Keratinocyte (primary cell): ENCODE data around the gene UBAC2. TPM values are rescaled to one million over a fixed set of nuclear protein-coding genes. Genes with fewer than 3 reads are reported as not detected.

ENCODE experiments used
- DNase-seq: peaks from one replicate; pipeline ENCODE4 v3.0.0-alpha.2; 2011; ENCODE audit warnings: low read depth, missing footprints, low spot score
- FAIRE-seq: peaks from 2 replicates; lab custom pipeline; 2011; peaks lifted over from hg19 to GRCh38; lab: Jason Lieb, UNC
- H2AFZ ChIP-seq: 2 replicates; pipeline ENCODE4 v1.6.0; 2012; ENCODE audit warnings: low read length, control low read depth, inconsistent platforms; ENCODE audit not compliant: control insufficient read depth
- H3K27ac ChIP-seq: 2 replicates; pipeline ENCODE4 v1.5.1; 2011; ENCODE audit warnings: low read length; ENCODE audit not compliant: control insufficient read depth, insufficient read depth
- H3K27me3 ChIP-seq: 3 replicates; pipeline ENCODE4 v1.6.0; 2011; ENCODE audit warnings: low read length; ENCODE audit not compliant: control insufficient read depth, insufficient read depth; ENCODE audit errors: extremely low read depth
- H3K36me3 ChIP-seq, 2 experiments: 2 replicates in 1 of 2; 3 replicates in 1 of 2; pipeline ENCODE4 v1.5.1; 2011; ENCODE audit warnings: low read length in 2 of 2, mild to moderate bottlenecking in 1 of 2; ENCODE audit not compliant: control insufficient read depth in 2 of 2, insufficient read depth in 2 of 2; ENCODE audit errors: extremely low read depth in 1 of 2
- H3K4me1 ChIP-seq: 3 replicates; pipeline ENCODE4 v1.5.1; 2011; ENCODE audit warnings: low read length; ENCODE audit not compliant: control insufficient read depth, insufficient read depth; ENCODE audit errors: extremely low read depth
- H3K4me2 ChIP-seq: 3 replicates; pipeline ENCODE4 v1.6.0; 2011; ENCODE audit warnings: low read depth, low read length; ENCODE audit not compliant: control insufficient read depth, insufficient read depth; ENCODE audit errors: extremely low read depth
- H3K4me3 ChIP-seq, 3 experiments: fragments of 200-600 bp in 1 of 3; sonication (generic) in 1 of 3; 2 replicates in 2 of 3; 3 replicates in 1 of 3; pipeline ENCODE4 v1.5.1; 2011 to 2016; ENCODE audit warnings: low read length in 3 of 3, mild to moderate bottlenecking in 3 of 3, control low read depth in 2 of 3, inconsistent platforms in 1 of 3, low read depth in 1 of 3, mixed read lengths in 1 of 3, mixed run types in 1 of 3, moderate library complexity in 1 of 3; ENCODE audit not compliant: control insufficient read depth in 2 of 3, insufficient read depth in 2 of 3; ENCODE audit errors: extremely low read depth in 1 of 3
- H3K79me2 ChIP-seq: 2 replicates; pipeline ENCODE4 v1.6.0; 2012; ENCODE audit warnings: low read length; ENCODE audit not compliant: control insufficient read depth, insufficient read depth
- H3K9ac ChIP-seq: 3 replicates; pipeline ENCODE4 v1.6.0; 2011; ENCODE audit warnings: low read length; ENCODE audit not compliant: control insufficient read depth, insufficient read depth; ENCODE audit errors: extremely low read depth
- H3K9me1 ChIP-seq: 3 replicates; pipeline ENCODE4 v1.6.0; 2011; ENCODE audit warnings: low read length; ENCODE audit not compliant: control insufficient read depth, insufficient read depth; ENCODE audit errors: extremely low read depth
- H3K9me3 ChIP-seq: 2 replicates; pipeline ENCODE4 v1.5.1; 2012; ENCODE audit warnings: low read depth, low read length; ENCODE audit not compliant: control insufficient read depth
- H4K20me1 ChIP-seq: 3 replicates; pipeline ENCODE4 v1.6.0; 2011; ENCODE audit warnings: low read length; ENCODE audit not compliant: control insufficient read depth, insufficient read depth; ENCODE audit errors: extremely low read depth
- EZH2 ChIP-seq: IDR thresholded peaks from one replicate; pipeline ENCODE4 v1.6.1; 2012; ENCODE audit warnings: inconsistent platforms, mild to moderate bottlenecking, low read length, moderate library complexity
- dilution Hi-C: fragments of 300-500 bp; cut with MboI; formaldehyde crosslinking; loops from one replicate; pipeline ENCODE4 v1.7.0; 2020; ENCODE audit warnings: low sequenced_read_pairs; ENCODE audit not compliant: extremely low pct_ligation_motif_present
- polyA plus RNA-seq, 5 experiments: library from polyadenylated mRNA; depleted of rRNA in 3 of 5; stranded (reverse) in 3 of 5; stranded (forward) in 1 of 5; unstranded in 1 of 5; fragments of >200 nt; gene quantifications; 1 replicate in 1 of 5; 2 replicates in 3 of 5; 3 replicates in 1 of 5; pipeline versions ENCODE4 v1.2.1 to v1.2.3, GENCODE V29; 2011 to 2012; ENCODE audit warnings: missing spikeins in 2 of 5, low read depth in 1 of 5, low replicate concordance in 1 of 5
- TF ChIP-seq, protein P1 (sequence below), 3 experiments: IDR thresholded peaks in 1 of 3; conservative IDR thresholded peaks in 1 of 3; optimal IDR thresholded peaks in 1 of 3; 2 replicates in 2 of 3; 3 replicates in 1 of 3; pipeline versions ENCODE3 to v1.5.1; 2011; ENCODE audit warnings: low read length in 3 of 3, mild to moderate bottlenecking in 3 of 3, moderate library complexity in 2 of 3, control low read depth in 1 of 3, inconsistent platforms in 1 of 3; ENCODE audit not compliant: insufficient read depth in 2 of 3; ENCODE audit errors: extremely low read depth in 1 of 3

Gene UBAC2
- polyA plus RNA-seq, 1 donor (not counting 4 experiments of a cell fraction or from before 2014, with no cell fraction given) = 104 TPM

- no peak overlapping the region for H3K4me2 ChIP-seq
- no peak overlapping the region for H3K9ac ChIP-seq
- peaks cover 6 to 7% of the 10 kb centered on the region in 2 experiments for H3K36me3 ChIP-seq
- peaks cover 3% of the 10 kb centered on the region for H4K20me1 ChIP-seq
- H3K9me3 ChIP-seq = no peaks in the 10 kb centered on the region
- H3K4me3 ChIP-seq = no peak overlapping the region
- H3K9me1 ChIP-seq = no peaks in the 10 kb centered on the region
- no peaks in the 10 kb centered on the region for H3K79me2 ChIP-seq
- FAIRE-seq = no peak
- no peaks in the 10 kb centered on the region for H3K4me1 ChIP-seq
- TF ChIP-seq, protein P1, sequence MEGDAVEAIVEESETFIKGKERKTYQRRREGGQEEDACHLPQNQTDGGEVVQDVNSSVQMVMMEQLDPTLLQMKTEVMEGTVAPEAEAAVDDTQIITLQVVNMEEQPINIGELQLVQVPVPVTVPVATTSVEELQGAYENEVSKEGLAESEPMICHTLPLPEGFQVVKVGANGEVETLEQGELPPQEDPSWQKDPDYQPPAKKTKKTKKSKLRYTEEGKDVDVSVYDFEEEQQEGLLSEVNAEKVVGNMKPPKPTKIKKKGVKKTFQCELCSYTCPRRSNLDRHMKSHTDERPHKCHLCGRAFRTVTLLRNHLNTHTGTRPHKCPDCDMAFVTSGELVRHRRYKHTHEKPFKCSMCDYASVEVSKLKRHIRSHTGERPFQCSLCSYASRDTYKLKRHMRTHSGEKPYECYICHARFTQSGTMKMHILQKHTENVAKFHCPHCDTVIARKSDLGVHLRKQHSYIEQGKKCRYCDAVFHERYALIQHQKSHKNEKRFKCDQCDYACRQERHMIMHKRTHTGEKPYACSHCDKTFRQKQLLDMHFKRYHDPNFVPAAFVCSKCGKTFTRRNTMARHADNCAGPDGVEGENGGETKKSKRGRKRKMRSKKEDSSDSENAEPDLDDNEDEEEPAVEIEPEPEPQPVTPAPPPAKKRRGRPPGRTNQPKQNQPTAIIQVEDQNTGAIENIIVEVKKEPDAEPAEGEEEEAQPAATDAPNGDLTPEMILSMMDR (optimal IDR thresholded peaks at IDR 0.05 in 1 of 3, IDR thresholded peaks at IDR 0.05 in 1 of 3, conservative IDR thresholded peaks at IDR 0.05 in 1 of 3; ENCODE audit: extremely low read depth in 1 of 3, insufficient read depth in 2 of 3, low read length in 3 of 3) = peak in 1 of 3 experiments; percentile 4
- TF ChIP-seq EZH2 = no peak
- DNase-seq = no peak
- no peaks in the 10 kb centered on the region for H3K27me3 ChIP-seq
- no peak overlapping the region for H3K27ac ChIP-seq
- H2AFZ ChIP-seq = no peak overlapping the region
- dilution Hi-C loops = no loop called here
Observed at GRCh38 chr13:99367663-99368448, 167.2 kb downstream of the UBAC2 start.

- DNase-seq = no peak
- peaks cover 6 to 7% of the 10 kb centered on the region in 2 experiments for H3K36me3 ChIP-seq
- no peaks in the 10 kb centered on the region for H3K4me1 ChIP-seq
- H3K4me2 ChIP-seq = no peak overlapping the region
- H2AFZ ChIP-seq = no peak overlapping the region
- peaks cover 3% of the 10 kb centered on the region for H4K20me1 ChIP-seq
- H3K9me3 ChIP-seq = no peaks in the 10 kb centered on the region
- no peak overlapping the region for H3K27ac ChIP-seq
- no peaks in the 10 kb centered on the region for H3K9me1 ChIP-seq
- H3K27me3 ChIP-seq = no peaks in the 10 kb centered on the region
- FAIRE-seq = no peak
- no peak overlapping the region for H3K9ac ChIP-seq
- dilution Hi-C loops = no loop called here
- H3K4me3 ChIP-seq = no peak overlapping the region
- H3K79me2 ChIP-seq = no peaks in the 10 kb centered on the region
- TF ChIP-seq, protein P1 (optimal IDR thresholded peaks at IDR 0.05 in 1 of 3, IDR thresholded peaks at IDR 0.05 in 1 of 3, conservative IDR thresholded peaks at IDR 0.05 in 1 of 3; ENCODE audit: extremely low read depth in 1 of 3, insufficient read depth in 2 of 3, low read length in 3 of 3) = no peak
- no peak for TF ChIP-seq EZH2
Observed at GRCh38 chr13:99370481-99371275, 170.0 kb downstream of the UBAC2 start.
